Prostate gland (tissue), 2 donors: ENCODE measurements around the gene ANTXRL.

Experiments
- POLR2A ChIP-seq: fragments of 450-650 bp; IDR thresholded peaks from one replicate; pipeline ENCODE4 v1.6.1; 2016; ENCODE audit warnings: antibody characterized with exemption, mild to moderate bottlenecking
- TF ChIP-seq, protein P1 (sequence below), 4 experiments: fragments of 200-600 bp in 2 of 4; fragments of 450-650 bp in 2 of 4; sonication (generic) in 2 of 4; IDR thresholded peaks; 1 replicate in 3 of 4; 2 replicates in 1 of 4; pipeline ENCODE4 v1.5.1; 2016 to 2019; ENCODE audit warnings: antibody characterized with exemption in 4 of 4, mild to moderate bottlenecking in 2 of 4, moderate library complexity in 2 of 4

GRCh38 chr10:46248651-46249146, 38.1 kb upstream of the ANTXRL start:
- TF ChIP-seq, protein P1, sequence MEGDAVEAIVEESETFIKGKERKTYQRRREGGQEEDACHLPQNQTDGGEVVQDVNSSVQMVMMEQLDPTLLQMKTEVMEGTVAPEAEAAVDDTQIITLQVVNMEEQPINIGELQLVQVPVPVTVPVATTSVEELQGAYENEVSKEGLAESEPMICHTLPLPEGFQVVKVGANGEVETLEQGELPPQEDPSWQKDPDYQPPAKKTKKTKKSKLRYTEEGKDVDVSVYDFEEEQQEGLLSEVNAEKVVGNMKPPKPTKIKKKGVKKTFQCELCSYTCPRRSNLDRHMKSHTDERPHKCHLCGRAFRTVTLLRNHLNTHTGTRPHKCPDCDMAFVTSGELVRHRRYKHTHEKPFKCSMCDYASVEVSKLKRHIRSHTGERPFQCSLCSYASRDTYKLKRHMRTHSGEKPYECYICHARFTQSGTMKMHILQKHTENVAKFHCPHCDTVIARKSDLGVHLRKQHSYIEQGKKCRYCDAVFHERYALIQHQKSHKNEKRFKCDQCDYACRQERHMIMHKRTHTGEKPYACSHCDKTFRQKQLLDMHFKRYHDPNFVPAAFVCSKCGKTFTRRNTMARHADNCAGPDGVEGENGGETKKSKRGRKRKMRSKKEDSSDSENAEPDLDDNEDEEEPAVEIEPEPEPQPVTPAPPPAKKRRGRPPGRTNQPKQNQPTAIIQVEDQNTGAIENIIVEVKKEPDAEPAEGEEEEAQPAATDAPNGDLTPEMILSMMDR (IDR thresholded peaks at IDR 0.05): no peak
- no peak for TF ChIP-seq POLR2A
